Mucosa of descending colon (tissue), 3 donors: Measurements from ENCODE around the gene SESTD1. TPM values are rescaled to one million over a fixed set of nuclear protein-coding genes. Genes with fewer than 3 reads are reported as not detected.
"Not testable (repeated sequence)": the region's sequence is repeated elsewhere in the genome, so short reads cannot be mapped to it uniquely, and the experiment has no call there.

ENCODE experiments used
- ATAC-seq: fragments of 200-7000 bp; cut with Tn5 transposase; one replicate; pipeline ENCODE4 v1.9.1; 2020; ENCODE audit warnings: mild to moderate bottlenecking, moderate library complexity
- DNase-seq, 3 donors: peaks; one replicate each; pipeline ENCODE4 v3.0.0-alpha.2; 2020
- H3K36me3 ChIP-seq: fragments of 200-600 bp; one replicate; pipeline ENCODE4 v1.8.0; 2021; ENCODE audit warnings: low read depth, mild to moderate bottlenecking
- H3K4me1 ChIP-seq: fragments of 200-600 bp; one replicate; pipeline ENCODE4 v1.8.0; 2021; ENCODE audit warnings: low read depth, mild to moderate bottlenecking
- H3K4me3 ChIP-seq: fragments of 200-600 bp; one replicate; pipeline ENCODE4 v1.8.0; 2021; ENCODE audit warnings: mild to moderate bottlenecking
- H3K9me3 ChIP-seq: fragments of 200-600 bp; one replicate; pipeline ENCODE4 v1.8.0; 2021; ENCODE audit warnings: mild to moderate bottlenecking
- CTCF ChIP-seq: fragments of 200-600 bp; IDR thresholded peaks from one replicate; pipeline ENCODE4 v1.8.0; 2022; ENCODE audit warnings: antibody characterized with exemption, mild to moderate bottlenecking
- intact Hi-C, 2 donors: fragments of 100-400 bp; cut with DNase I in 1 of 2; cut with micrococcal nuclease in 1 of 2; formaldehyde crosslinking; loops; one replicate each; pipeline versions ENCODE4 v1.11.0 to v1.11.1; 2022; cut with DNase I, micrococcal nuclease
- total RNA-seq, 3 donors: library from RNA; stranded (reverse); fragmentation: NEBNext Ultra II Directional in 2 of 3; extraction: Animal tissue kit (Norgen Biotek cat#: 25700) in 2 of 3; gene quantifications; one replicate each; pipeline versions ENCODE4 v1.2.1 to v1.2.4, GENCODE V29; 2021 to 2023
- donor health status: DM: no; HTN: no; CAD: no; lungs with moderate emphysema.
- donor health status: DM: no; HTN: no; CAD: no.
- donor health status: DM: no; HTN: yes; CAD: no.

Gene SESTD1
- total RNA-seq, 3 donors from 2014 or later = 25.6 to 102 (median 44.0) TPM

GRCh38 chr2:179096090-179096489 lies 168.5 kb downstream of the SESTD1 start:
- no peaks in the 10 kb centered on the region for H3K4me1 ChIP-seq
- DNase-seq (peak in 1 of 3 donors; percentile 8), ATAC-seq (peak; percentile 81)
- H3K9me3 ChIP-seq = peaks cover 2% of the 10 kb centered on the region
- no peak overlapping the region for H3K4me3 ChIP-seq
- H3K36me3 ChIP-seq = no peaks in the 10 kb centered on the region
- no peak for TF ChIP-seq CTCF
- intact Hi-C loops = no loop called here

GRCh38 chr2:179092912-179093311 lies 171.7 kb downstream of the SESTD1 start:
- H3K4me1 ChIP-seq, intact Hi-C loops, H3K9me3 ChIP-seq, H3K4me3 ChIP-seq, DNase-seq, H3K36me3 ChIP-seq, ATAC-seq: not testable (repeated sequence)

- H3K9me3 ChIP-seq = no peaks in the 10 kb centered on the region
- H3K4me3 ChIP-seq = no peak overlapping the region
- ATAC-seq = no peak
- no peaks in the 10 kb centered on the region for H3K4me1 ChIP-seq
- no peaks in the 10 kb centered on the region for H3K36me3 ChIP-seq
- no peak for TF ChIP-seq CTCF
- no peak for DNase-seq
- intact Hi-C loops = no loop called here
These were observed 181.9 kb downstream of the SESTD1 start for GRCh38 chr2:179082697-179083096.

GRCh38 chr2:179081954-179082353 lies 182.7 kb downstream of the SESTD1 start:
- Histone ChIP-seq H3K9me3 (no peaks in the 10 kb centered on the region), H3K36me3 (no peaks in the 10 kb centered on the region), H3K4me3 (no peak overlapping the region), H3K4me1 (no peaks in the 10 kb centered on the region)
- no peak for DNase-seq
- intact Hi-C loops = no loop called here
- TF ChIP-seq CTCF = no peak
- ATAC-seq = no peak

- no peak for ATAC-seq
These were observed 192.1 kb downstream of the SESTD1 start for GRCh38 chr2:179072527-179072926.

GRCh38 chr2:179071810-179072355 lies 192.7 kb downstream of the SESTD1 start:
- no peaks in the 10 kb centered on the region for H3K36me3 ChIP-seq
- ATAC-seq (no peak), DNase-seq (no peak)
- no peaks in the 10 kb centered on the region for H3K9me3 ChIP-seq
- intact Hi-C loops = no loop called here
- H3K4me3 ChIP-seq = no peak overlapping the region
- H3K4me1 ChIP-seq = no peaks in the 10 kb centered on the region
- TF ChIP-seq CTCF = no peak

More at GRCh38 chr2:179072527-179072926, 192.1 kb downstream of the SESTD1 start:
- Histone ChIP-seq H3K9me3 (no peaks in the 10 kb centered on the region), H3K4me1 (no peaks in the 10 kb centered on the region), H3K36me3 (no peaks in the 10 kb centered on the region), H3K4me3 (no peak overlapping the region)
- TF ChIP-seq CTCF = no peak
- no peak for DNase-seq
- intact Hi-C loops = no loop called here
